ENCODE results near the gene AGBL3.
A peak's percentile ranks its signal among the peaks of the same experiment; 100 is the strongest.
"Not testable (repeated sequence)": the region's sequence is repeated elsewhere in the genome, so short reads cannot be mapped to it uniquely, and the experiment has no call there.

The AGBL3 gene

DNA sequence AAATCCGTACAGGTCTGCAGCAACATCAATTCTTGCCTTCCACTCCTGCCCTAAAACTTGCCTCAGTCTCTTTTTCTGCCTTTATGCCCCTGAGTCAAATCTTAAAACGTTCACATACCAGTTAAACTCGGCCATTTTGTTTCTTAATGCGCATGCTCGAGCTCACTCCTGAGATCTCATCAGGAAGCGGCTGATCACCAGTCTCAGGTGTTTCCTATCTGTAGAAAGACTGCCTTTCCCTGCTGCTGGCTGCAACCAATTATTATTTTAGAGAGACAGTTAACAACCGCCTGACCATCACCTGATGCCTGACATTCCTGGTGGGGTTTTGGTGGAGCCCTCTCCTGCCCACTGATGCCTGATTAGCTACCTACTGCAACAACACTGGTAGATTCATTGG, 91.3 kb downstream of the AGBL3 start:
- DNase-seq (ENCODE audit: low spot score) = no peak

DNA sequence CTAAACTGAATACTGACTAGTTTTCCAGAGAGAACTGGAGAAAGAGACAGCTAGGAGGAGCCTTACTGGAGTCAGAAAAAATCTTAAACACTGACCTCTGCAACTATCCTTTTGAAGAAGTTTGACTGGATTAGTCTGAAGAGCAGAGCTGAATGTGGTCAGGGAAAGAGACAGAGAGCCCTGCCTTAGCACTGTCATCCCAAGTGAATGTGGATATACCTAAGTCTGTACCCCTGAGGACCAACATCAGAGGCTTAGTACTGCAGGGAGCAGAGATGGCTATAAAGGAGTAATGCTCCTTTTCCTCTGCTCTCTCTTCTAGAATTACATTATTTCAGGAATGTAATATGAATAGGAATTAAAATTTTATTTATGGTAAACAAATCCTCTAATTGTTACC, 91.7 kb downstream of the AGBL3 start:
- DNase-seq (ENCODE audit: low spot score) = no peak

DNA sequence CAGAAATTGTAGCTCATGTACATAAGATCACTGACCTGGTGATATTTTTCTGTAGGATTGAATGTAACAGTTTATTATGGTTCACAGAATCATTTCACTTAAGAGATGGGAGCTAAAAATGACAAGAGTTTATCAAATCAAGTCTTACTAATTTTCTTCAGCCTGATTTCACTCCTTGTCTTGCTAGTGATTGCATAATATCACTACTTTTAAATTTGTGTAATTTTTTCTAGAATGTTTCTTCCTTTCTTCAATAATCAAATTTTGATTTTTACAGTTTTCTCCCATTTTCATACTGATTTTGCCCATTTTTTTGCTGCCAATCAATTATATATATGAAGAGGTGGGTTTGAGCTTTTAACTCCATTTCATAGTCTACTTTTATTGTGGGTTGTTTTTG, 92.8 kb downstream of the AGBL3 start:
- DNase-seq (ENCODE audit: low spot score) = no peak

DNA sequence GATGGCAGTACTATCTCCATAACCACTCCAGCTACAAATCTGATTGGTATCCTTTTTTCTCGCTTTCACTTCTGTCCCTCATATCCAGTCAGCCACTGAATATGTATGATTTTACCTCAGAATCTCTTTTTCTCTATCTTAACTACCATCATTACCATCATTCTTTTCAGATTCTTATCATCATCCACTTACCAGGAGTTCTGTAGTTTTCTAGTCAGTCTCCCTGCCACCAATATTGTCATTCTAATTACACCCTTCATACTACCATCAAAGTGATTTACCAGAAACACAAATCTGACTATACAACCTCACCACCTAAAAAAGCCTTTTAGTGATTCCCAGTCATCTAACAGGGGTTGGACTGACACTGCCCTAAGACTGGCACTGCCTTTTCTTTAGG, 96.7 kb downstream of the AGBL3 start:
- no peak for DNase-seq (ENCODE audit: low spot score)

DNA sequence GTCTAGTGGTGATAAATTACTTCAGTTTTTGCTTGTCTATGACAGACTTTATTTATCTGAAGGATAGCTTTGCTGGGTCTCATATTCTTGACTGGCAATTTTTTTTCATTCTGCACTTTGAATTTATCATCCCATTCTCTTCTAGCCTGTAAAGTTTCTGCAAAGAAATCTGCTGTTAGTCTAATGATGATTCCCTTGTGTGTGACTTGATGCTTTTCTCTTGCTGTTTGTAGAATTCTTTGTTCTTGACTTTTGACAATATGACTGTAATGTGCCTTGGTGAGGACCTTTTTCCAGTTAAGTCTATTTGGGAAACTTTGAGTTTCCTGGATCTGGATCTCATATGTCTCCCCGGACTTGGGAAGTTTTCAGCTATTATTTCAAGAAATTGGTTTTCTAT, 102.3 kb downstream of the AGBL3 start:
- DNase-seq (ENCODE audit: low spot score) = no peak

DNA sequence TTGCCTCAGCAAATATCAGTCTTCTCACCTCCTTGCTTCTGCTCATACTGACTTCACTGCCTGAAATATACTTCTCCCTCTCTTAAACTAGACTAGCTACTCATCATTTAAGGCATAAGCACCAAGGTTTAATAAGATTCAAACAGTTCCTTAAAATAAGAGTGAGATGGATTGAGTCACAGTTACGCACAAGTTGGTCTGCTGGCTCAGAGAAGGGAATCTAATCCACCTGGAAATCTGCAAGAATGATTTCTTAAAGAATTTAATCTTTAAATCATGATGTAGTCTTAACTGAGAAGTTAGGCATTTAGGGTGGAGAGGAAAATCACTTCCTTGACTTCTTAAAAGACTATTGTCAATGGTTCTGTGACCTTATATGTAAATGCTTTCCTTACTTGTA, 105.4 kb downstream of the AGBL3 start:
- DNase-seq (ENCODE audit: low spot score) = no peak

DNA sequence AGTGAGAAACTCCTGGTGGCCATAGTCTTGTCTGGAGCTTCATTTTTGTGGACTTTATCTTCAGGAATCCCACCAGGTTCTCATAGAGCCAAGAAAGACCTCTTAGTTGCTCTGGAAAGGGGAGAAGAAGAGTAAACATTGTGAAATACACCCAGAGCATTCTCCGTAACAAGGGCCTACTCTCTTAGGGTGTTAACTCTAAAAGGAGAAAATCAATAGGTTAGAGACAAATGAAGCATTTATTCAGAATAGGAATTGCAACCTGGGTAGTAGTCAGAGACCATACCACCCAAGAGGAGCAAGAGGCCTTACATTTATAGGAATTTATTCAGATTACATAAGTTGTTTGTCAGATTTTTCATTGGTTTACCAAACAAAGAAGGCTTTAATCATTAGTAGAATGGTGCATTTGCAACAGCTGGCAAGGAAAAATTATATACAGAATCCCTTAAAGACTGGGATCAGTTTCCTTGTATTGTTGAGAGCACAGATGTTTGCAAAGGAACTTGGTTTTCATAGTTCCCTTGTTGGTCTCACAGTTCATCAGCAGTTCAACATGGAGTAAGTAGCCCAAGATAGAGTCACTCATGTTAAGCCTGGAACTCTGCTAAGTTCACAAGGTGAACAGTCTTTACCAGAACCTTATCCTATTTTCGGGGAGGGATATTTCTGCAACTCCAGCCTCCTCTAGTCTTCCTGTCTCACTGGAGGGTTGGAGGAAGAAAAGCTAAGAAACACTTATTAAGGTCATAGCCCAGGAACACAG, 108.3 kb downstream of the AGBL3 start:
- no peak for DNase-seq (ENCODE audit: low spot score)

DNA sequence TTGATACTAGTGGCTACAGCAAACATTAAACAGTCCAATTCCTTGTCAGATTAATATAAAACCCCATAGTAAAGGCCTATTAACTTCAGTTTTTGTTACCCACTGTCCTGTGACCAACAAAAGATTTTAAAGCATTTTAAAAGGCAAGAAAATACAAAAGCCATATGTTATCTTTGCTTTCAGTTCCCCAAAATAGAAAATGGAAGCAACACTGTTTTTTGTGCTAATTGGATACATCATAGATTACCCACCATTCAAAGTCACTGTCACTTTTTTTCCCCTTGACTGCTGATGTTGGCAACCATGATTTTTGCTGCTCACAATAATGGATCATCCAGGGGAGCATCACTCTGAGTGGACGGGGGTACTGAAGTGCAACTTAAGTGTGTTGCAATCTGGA, 109.1 kb downstream of the AGBL3 start:
- DNase-seq (ENCODE audit: low spot score) = no peak

DNA sequence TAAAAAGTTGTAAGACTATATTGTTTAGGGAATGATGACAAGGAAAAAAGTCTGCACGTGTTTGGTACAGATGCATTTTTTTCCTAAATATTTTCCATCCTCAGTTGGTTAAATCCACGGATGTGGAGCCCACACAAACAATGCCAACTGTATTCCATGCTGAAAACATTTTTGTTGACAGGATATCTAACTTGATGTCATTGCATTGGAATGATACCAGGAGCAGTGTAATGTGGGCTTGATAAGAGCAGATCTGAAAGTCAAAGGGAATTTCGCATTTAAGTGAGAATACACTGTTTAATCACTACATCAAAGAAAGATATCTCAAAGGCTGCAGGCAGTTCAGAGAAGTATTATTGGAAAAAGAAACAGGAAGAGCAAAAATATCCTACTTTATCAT, 112.1 kb downstream of the AGBL3 start:
- DNase-seq (ENCODE audit: low spot score) = no peak

DNA sequence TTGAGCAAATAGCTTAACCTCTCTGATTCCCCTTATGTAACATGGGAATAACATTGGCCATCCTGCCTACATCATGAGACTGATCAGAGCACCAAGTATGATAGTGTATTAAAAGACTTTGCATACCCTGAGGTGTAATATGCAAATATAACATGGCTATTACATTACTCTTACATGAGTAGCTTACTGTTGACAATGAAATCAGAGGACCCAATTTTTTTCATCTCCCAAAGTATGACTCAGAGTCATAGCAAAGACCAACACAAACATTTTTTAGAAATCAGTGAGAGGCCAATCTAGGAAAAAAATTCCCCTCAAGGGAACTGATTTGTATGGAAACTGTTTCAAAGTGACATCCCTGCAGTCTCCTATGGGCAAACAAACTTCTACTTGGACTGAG, 114.5 kb downstream of the AGBL3 start:
- no peak for DNase-seq (ENCODE audit: low spot score)

DNA sequence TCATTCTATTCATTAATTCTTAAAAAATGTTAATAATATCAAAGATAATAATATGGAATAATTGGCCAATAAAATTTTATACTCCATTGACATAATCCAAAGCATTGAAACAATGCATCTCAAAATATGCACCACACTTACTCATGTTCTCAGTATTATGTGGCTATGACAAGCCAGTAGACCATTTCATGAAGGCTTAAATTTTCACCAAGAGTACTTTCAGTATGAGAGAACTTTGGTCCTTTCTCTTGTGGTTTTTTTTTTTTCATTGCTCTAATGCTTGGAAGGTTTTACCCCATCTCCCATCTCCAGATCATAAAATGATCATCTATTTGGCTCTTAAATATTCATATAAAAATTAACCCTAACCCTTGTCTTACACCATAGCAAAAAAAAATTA, 116.1 kb downstream of the AGBL3 start:
- no peak for DNase-seq (ENCODE audit: low spot score)

DNA sequence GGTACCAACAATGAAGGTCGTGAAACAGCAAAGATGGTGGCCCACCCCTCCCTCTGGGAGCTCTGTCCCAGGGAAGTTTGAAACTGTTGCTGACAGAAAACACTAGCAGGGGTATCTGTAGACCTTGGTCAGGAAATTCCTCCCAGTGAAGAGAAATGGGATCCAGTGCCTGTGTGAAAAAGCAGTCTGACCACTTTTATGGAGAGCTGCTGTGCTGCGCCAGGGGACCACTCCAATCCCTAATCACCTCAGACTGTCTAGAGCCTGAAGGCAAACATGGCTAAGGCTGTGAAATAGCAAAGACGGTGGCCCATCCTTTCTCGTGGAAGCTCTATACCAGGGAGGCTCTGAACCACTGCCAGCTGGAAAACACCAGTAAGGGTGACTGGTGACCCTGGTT, 123.3 kb downstream of the AGBL3 start:
- no peak for DNase-seq (ENCODE audit: low spot score)

DNA sequence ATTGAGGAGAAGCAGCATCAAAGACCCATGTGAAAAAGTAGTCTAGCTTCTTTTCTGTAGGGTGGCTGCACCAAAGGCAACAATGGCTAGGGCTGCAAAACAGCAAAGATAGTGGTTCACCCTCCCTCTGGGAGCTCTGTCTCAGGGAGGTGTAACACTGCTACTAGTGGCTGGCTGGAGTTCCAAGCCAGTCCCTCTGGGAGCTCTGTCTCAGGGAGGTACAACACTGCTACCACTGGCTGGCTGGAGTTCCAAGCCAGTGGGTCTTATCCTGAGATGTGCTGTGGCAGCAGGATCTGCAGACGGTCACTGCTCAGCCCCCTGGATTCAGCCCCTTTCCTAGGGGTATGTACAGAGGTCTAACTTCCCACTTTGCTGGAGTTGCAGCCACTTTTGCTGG, 123.7 kb downstream of the AGBL3 start:
- no peak for DNase-seq (ENCODE audit: low spot score)

DNA sequence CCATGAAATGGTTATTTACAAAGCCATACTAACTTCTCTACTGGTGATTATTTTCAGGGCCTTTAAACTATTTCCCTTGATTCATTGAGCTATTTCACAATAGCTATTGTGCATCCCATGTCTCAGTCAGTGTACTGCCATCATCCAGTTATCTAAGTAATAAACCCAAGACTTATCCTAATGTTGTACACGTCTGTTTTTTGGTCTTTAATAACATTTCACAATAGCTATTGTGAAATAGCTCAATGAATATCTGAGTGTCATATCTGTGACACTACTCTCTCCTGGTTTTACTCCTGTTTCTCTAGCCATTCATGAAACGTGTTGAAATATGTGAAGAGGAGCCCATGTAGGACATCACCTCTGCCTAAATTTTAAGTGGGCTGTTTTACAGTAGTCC, 125.1 kb downstream of the AGBL3 start:
- no peak for DNase-seq (ENCODE audit: low spot score)

DNA sequence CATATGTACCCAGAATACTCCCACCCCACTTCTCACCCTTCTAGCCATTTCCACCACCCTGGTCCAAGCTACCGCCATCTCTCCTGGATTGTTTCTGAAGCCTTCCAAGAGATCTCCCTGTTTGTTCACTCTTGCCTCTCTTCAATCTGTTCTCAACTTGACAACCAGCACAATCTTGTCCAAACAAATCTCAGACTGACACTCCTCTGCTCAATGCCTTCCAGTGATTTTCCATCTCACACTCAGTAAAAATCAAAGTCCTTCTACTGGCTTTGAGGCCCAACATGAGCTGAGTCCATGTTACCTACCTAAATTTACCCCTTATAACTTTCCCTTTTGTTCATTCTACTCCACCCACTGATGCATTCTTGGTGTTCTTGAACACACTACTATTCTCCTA, 128.3 kb downstream of the AGBL3 start:
- DNase-seq (ENCODE audit: low spot score) = no peak

DNA sequence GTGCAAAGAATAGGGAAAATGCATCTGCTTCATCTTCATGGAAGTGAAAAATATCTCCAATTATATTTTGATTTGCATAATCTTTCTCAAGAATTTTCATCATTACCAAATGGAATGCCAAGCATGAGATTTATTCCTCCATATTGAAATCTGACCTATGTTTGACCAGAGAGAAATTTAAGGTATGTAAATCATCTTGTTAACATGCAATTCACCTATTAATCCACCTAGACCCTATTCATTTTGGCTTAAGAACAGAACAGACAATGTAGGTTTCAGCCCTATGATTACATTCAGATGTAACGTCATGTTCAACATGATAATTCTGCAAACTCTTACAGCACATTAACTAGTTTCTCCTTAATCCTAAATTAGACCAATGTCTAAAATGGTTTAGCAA, 130.8 kb downstream of the AGBL3 start:
- DNase-seq (ENCODE audit: low spot score) = no peak

DNA sequence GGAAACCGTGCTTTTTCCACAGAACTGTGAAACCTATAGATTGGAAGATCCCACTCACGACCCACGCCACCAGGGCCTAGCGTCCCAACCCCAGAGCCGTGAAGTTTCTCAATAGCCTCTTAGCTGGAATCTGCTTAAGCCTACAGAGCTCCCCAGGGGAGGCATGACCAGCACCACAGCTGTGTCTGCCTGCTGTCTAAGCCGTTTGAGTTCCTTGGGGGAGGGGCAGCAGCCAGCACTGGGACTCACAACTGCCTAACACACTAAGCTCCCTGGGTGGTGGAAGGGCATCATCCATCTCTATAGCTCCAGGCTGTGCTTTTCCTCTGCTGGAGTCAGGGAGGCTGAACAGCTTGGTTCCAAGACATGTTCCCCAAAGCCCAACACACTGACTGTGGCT, 135.6 kb downstream of the AGBL3 start:
- DNase-seq (ENCODE audit: low spot score) = no peak

DNA sequence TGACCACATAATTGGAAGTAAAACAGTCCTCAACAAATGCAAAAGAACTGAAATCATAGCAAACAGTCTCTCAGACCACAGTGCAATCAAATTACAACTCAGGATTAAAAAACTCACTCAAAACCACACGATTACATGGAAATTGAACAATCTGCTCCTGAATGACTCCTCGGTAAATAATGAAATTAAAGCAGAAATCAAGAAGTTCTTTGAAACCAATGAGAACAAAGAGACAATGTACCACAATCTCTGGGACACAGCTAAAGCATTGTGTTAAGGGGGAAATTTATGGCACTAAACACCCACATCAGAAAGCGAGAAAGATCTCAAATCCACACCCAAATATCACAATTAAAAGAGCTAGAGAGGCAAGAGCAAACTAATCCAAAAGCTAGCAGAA, 138.3 kb downstream of the AGBL3 start:
- not testable (repeated sequence) for DNase-seq (ENCODE audit: low spot score)

DNA sequence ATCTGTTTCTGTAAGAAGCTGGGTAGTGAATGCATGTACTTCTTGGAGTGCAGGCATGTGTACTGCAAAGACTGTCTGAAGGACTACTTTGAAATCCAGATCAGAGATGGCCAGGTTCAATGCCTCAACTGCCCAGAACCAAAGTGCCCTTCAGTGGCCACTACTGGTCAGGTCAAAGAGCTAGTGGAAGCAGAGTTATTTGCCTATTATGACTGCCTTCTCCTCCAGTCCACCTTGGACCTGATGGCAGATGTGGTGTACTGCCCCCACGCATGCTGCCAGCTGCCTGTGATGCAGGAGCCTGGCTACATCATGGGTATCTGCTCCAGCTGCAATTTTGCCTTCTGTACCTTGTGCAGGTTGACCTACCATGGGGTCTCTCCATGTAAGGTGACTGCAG, 142.6 kb downstream of the AGBL3 start:
- no peak for DNase-seq (ENCODE audit: low spot score)

DNA sequence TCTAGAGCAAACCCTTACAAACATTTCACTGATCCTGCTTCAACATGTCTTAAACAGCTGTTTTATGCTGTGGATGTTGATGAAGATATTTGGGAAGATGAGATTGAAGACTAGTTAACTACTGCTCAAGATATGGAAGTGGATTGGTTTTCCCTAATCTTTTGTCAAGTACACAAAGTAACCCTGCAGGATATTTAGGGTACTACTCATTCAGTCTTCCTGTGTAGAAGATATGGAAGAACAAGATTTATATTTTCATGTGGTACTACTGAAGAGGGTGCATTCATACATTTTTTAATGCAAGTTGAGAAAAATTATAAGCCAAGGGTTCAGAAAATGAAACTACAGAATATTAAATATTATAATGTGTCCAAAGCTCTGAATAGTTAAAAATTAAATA, 143.3 kb downstream of the AGBL3 start:
- no peak for DNase-seq (ENCODE audit: low spot score)

DNA sequence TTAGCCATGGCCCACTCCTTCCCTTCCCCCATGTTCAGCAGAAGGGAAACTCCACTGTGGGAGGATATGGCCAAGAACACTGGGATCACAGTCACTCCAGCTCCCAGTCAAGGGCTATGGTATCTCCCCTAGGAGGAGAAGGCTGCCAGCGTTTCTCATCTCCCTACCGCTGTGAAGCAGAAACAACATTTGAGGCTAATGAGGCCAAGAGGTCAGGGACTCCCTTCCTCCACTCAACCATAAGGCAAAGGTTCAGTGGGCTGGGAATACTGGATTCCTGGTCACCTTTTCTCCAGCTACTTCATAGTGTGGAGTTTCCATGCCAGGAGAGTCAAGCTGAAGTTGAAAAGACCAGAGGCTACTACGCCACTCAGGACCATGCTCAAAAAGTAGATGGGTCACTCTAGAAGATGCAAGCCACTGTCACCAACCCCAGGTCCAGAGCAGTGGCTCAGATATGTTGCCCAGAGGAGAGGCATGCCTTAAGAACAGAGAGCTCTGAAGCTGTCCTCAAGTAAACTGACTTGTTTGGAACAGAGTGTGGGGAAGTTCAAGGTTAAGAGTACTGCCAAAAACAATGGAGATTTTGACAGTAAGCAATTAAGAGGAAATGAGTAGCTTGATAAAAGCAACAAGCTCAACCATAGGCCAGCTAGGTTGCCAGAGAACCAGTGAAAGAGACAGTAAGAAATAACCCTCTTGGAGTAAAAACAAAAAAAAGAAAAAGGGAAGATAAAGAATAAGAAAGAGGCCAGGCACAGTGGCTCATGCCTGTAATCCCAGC, 157.8 kb downstream of the AGBL3 start:
- no peak for DNase-seq (ENCODE audit: low spot score)

DNA sequence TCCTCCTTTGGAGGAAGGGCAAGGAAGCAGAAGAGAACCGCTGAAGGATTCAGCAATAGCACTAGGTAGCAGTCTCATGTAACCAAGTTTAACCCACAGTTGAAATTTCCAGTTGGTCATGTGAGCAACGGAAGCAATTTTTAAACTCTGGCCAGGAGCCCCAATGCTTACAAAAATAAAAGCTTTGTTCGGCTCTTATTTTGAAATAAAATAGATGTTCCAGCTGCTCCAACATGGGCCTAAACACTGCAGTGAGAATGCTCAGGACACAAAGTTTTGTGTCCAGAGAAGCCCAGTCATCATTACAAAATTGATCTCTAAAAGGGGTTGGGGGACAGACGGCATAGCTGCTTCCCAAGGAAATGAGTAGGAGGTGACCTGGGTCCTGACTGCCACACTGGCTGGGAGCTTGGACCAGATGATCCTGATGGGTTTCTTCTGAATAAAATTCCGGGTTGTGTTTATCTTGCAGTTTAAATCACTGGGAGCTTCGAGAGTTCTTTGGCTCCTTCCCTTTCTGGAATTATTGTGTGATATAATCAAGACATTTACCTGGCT, 161.1 kb downstream of the AGBL3 start:
- peak; percentile 56 for DNase-seq (ENCODE audit: low spot score)

DNA sequence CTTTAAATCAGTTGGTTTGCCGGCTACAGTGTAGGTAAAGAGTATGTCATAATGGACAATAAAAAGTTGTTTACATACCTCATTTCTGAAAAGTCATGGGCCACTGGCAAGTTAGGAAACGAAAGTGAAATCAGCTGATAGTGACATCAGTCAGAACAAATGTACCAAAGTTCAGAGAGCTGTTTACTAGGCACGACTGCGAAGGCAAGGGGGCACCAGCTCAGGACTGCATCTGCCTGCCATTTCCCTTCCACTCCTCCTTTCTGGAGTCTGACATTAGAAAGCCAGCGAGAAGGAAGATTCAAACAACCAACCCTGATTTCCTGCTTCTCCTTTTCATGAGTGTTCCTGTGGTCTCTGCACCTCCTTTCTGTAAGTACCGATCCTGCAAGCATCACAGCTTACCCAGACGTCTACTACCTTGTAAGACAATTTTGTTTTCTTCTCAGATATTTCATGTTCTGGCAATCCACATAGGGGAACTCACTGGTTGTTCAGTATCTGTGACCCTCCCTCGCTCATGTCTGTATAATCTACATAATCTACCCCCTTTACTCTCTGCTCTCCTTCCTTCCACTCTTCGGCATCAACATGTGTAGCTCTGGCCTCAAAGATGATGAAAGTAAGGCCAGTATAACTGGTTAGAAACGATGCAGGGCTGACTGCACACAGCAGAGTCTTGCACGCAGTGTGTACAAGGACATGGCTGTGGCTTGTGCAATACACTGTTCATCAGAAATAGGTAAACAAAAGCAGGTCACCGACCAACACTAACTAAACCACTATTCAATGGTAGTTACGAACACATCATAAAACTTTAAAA, 161.8 kb downstream of the AGBL3 start, which contains the start of gene TMEM140:
Gene TMEM140 (plus strand): TSS at position 174 of the 823 bp plus-strand sequence. CDS start 16,370 bp downstream, outside the sequence.
- DNase-seq (ENCODE audit: low spot score) = peak; percentile 62

All from AG20443 (cell line).